Pons (tissue), 1 donor: ENCODE results near the gene SORL1.

Experiments
- DNase-seq: peaks from one replicate; pipeline ENCODE4 v3.0.0-alpha.2; 2016; ENCODE audit warnings: low spot score

The SORL1 gene

DNA sequence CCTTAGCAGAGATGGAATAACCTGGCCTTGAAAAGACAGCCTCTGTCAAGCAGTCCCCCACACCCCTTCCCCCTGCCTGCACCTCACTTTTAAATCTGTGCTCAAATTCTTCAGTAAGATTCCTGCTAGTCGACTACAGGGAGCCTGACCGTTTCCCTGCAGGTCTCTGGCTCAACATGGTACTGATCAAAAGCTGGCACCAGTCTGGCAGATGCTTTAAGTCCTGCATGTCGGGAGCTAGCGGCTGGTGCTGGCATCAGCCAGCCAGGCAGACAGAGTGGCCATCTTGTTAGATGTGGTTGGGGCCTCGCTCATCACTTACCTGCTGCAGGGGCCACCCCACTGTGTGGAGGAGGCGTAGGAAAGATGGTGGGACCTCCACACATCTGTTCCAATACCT lies 205.0 kb downstream of the SORL1 start:
- no peak for DNase-seq

DNA sequence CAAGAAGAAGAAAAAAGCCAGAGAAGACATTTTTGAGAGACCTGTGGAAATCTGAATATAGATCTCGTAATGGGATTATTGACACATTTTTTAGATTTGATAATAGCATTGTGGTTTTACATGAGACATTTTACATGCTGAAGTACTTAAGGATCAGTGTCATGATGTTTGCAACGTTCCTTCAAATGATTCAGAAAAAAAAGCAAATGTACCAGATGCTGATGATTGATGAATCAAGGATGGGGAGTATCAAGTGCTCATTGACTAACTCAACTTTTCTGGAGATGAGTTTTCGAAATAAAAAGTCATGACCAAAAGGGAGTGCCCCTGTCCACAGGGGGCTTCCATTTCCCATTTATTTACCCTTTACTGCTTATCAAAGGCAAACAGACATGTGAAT lies 207.7 kb downstream of the SORL1 start:
- DNase-seq = no peak

DNA sequence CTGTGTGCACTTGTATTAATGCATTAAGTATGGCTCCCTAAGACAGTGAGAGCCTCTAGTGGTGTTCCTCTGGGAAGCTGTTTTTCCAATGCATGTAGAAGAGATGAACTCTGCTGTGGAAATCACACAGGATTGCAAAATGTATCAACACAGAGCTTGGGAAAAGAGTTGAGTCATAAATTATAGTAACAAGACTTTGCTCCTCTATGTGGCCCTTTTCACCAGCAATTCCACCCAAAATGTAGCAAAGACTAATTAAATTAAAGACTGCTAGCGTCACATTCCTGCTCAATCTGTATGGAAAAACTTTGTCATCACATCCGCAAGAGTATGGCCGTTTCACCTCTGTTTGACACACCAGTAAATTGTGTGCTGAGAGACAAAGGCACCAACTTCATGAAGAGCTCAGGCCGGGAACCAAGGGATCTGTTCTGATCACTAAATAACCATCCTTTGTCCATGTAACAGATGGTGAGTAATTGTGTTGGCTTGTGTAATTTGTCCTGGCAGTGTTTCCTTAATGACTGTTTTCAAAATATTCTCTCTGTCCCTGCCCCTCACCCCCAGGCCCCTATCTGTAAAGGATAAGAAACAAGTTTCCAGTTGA lies 209.9 kb downstream of the SORL1 start:
- no peak for DNase-seq

DNA sequence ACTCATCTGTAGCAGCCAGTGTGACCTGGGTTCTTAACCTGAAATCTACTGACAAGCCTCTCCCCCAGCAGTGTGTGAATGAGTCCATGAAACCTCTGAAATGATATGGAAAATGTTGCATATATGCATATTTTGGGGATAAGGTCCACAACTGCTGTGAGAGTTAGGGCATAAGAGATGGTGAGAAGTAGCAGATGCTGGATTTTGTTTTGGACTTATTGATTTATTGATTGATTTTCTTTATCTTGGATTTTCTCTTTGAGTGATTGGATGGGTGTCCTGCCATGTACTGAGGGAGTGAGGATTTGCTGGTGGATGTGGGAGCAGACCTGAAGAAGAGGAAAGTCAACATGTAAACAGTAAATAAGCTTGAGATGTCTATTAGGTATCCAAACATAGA lies 212.0 kb downstream of the SORL1 start:
- DNase-seq = no peak

DNA sequence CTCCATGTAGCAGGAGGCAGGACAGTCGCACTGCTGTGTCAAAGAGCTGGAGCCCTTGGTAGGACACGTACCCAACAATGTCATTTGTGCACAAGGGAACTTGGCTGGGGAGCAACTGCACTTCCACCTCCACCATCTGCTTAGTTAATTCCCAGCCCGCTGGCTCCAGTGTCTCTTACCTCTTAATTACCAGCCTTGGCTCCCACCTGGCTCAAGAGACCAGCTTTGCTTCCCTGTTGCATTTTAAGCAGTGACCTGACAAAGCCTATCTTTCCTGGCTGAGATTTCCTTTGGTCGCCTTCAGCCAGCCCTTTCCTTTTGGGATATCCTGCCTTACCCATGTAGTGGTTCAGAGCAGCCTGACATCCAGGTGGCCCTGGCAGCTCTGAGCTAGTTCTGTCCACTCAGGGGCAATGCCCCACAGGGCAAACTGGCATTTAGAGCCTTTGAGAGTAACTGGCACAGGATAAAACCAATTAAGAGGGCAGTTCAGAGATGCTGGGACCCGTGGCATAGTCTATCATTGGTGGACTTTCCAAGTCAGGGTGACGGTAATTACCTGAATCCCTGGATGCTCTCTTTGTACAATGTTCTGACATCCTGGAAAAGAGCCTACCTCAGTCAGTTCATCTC lies 213.2 kb downstream of the SORL1 start:
- DNase-seq = no peak

DNA sequence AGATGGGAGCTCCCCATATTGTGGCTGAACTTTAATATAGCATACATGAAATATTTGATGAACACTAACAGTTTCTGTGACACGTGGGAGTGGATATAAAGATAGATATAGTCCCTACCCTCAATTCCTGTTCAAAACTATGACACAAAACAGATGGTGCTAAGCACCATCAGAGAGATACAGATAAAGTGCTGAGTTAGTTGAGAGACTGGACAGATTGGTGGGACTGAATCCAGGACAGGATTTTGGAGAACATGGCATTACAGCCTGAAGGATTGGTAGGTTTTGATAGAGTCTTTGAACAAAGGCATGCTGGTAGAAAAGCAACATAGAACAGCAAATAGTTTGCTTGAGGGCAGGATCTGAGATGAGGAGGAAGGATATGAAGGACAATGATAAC lies 215.7 kb downstream of the SORL1 start:
- DNase-seq = no peak

DNA sequence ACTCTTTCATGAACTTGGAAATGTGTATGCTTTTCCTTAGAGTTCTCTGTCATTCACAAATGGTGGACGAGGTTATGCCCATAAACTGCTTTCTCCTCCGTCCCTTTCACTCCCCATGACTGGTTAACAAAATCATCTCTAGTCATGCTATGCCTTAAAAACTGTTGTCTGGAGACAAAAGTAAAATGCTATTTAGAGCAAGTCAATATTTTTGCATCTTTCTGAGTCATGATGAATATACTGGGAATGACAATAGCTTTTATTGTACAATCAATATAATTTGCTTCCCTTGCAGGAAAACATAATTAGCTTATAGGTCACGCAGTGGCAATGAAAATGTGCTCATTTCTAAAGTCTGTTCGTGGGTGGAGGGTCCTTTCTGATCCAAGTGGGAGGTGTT lies 217.3 kb downstream of the SORL1 start:
- no peak for DNase-seq

DNA sequence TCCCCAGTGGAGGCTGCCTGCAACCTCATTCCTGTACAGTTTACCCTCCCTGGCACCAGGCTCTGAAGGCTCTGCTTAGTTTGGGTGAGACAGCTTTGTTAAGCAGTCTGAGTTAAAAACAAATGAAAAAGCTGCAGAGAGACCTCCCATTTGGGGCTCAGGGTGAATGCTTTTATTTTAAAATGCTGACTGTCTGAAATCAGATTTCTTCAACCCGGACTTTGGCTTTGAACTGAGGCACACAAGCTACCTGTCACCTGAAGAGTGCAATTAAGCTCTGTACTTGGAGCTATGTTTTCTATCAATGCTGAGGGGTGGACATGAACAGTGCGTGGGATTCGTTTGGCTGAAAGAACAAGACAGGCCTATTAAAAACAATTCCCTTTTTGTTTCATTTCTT lies 218.2 kb downstream of the SORL1 start:
- DNase-seq = no peak

DNA sequence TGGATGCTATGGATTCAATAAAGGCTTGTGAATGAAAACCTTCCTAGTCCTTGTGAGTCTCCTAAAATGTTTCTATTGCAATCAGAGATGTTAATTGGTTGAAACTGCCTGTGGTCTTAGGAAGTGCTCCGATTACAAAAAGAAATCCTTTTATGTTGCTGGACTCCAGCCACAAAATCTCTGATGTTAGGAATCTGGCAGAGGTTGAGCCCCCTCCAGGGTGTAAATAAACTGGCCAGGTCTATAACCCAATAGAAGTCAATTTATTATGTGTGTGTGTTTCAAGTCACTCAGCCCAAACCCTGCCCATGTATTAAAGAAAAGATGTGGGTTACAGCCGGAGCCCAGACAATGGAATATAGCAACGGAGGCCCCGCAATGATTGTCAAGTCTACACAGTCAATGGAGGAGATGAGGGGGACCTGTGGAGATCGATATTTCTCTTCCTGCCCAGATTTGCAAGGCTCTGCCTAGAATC lies 218.7 kb downstream of the SORL1 start:
- DNase-seq = peak; percentile 37

DNA sequence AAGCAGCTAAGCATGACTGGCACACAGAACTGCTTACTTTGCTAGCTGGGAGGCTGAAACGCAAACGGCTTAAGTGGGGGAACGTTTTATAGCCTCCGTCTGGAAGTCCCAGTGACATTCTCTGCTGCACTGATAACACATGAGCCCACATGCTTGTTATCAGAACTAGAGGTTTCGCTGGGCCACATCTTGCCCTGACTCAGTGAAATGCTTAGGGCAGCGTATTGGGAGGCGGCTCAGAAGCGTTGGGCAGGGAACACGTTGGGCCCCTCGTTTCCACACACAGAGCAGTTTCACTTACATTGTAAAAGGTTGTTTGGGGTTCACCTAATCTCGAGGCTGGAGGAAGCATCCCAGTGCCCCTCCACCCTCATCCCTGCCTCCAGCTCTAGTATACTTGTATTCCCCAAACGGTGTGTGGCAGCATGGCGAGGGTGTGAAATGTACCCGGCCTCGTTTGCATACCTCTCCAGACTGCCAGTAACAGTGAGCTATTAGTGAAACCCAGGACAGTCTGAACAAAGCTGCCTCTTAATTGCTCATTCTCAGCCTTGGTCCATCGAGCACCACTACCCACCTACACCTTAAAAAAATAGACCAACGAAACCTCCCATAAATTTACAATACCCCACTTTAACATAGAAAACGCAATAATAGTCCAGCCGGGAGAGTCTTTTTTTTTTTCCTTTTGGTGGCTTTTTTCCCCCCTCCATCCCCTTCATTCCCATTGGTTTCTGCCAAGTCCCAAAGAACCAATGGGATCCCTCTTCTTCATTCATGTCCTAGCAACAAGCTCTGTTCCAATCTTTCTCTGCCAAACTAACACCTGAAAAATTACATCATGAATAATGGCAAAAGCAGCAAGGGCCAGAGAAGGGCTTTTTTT lies 219.4 kb downstream of the SORL1 start:
- peak; percentile 81 for DNase-seq

DNA sequence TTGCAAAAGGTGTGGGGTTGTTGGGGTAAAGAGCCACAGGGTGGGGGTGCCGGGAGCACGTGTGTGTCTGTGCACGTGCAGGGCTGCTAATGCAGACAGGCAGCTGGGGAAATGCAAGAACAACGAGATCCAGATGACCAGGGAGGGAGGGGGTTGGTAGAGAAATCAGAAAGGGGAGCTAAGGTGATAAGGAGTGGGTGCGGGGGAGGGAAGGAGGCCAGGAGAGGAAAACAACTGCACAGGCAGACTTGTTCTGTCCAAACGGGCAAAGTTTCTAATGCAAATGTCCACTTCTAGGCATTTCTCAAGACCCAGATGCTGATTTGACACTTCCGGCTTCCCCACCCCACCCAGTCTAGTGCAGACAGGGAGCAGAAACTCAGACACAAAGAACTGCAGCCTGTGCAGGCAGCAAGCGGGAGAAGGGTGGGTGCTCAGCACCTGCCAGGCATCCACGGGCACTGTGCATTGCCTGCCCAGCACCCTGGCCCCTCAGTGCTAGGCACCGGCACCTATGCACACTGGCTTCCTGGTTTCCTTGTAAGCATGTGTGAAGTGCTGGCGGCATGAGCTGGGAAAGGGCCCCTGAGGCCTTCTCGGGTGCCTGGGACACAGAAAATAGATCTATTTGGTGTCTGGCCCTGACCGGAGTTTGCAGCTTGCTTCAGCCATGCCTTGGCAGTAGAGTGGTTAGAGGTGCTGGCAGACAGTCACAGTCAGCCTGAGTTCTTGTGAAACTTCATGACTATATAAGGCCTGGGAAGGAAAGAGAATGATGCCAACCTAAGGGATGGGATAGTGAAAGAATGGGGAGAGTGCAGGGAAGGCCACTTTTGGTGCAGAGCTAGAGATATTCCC lies 220.7 kb downstream of the SORL1 start:
- DNase-seq = no peak

DNA sequence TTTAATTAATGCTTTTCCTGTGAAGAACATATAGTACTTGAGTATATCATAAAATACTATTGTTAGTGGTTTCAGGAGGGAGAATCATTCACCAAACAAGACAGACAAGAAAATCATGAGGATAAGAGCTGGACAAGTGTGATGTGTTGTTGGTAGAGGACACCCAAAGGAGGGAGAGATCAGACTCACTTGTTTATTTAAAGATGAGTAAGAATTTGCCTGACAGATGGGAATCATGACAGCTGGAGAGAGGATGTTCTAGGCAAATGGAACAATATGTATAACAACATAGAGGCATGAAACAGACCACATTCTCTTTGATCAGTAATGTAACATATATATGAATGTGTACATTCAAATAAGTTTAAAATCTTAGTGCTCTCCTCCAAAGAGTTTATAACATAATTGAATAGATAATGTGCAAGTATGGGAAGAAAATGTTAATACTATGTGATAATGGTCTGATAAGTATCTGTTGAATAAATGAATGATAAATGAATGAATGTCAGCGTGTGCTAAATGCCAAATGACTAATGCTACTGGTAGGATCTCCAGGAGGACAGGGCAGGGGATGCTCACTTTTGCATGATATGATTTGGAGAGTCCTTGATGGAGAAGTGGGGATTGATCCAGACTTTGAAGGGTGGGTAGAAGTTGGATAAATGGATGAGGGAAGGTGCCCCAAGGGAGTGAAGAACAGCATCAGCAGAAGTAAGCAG lies 229.6 kb downstream of the SORL1 start:
- DNase-seq = no peak
